Stimulated activated naive CD4-positive, alpha-beta T cell treated with Interleukin-2 at 50 U/mL for 16 hours (primary cell): ENCODE results near the gene PDX1.
"Not testable (repeated sequence)": the region's sequence is repeated elsewhere in the genome, so short reads cannot be mapped to it uniquely, and the experiment has no call there.

Experiments used
- DNase-seq: peaks from one replicate; lab custom pipeline; 2025; lab: John Stamatoyannopoulos, UW

Gene PDX1

GRCh38 chr13:27956576-27957300, 36.9 kb downstream of the PDX1 start:
- no peak for DNase-seq

- DNase-seq = no peak
Measured at GRCh38 chr13:27959976-27960361, 40.2 kb downstream of the PDX1 start.

- DNase-seq = no peak
Measured at GRCh38 chr13:27960362-27961226, 40.8 kb downstream of the PDX1 start.

DNA sequence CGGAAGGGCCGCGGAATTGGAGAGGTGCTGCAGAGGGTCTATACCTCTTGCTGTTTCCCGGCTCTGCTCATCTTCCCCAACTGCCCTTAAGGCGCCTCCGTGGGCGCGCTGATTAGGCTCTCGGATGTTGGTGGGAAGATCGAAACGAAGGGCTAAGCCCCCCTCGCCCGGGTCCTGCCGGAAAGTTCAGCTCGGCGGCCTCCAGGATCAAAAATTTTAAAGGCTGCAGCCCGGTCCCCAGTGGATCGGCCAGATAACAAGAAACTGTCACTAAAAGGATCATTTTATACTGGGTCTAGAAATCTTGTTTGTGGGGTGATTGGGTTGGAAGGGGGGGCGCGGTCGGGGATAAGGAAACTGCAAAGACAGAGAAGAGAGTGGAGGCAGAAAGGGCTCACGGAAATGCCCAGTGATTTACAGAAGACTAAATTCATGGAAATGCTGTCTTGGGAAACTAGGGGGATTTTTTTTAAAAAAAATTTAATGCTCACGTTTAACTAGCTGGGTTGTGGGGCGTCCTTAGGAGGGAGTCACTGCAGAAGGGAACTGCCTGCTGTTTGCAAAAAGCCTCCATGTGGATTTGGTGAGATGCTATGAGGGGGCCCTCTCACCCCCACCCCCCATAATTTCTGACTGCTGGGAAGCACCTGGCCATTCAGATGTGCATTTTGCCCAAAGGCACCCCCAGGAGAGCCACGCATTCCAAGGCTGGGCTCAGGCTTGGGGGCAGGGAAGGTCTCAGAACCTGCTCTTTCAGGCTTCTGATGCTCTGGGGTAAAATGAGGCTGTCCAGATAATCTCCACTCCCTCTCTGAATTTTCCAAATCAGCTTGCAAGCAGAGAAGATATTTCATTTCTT, 41.7 kb downstream of the PDX1 start:
- DNase-seq = no peak

- DNase-seq = no peak
Measured at GRCh38 chr13:27962128-27962841, 42.5 kb downstream of the PDX1 start.

GRCh38 chr13:27962982-27963381, 43.2 kb downstream of the PDX1 start:
- no peak for DNase-seq

- no peak for DNase-seq
Measured at GRCh38 chr13:27963491-27963890, 43.7 kb downstream of the PDX1 start.

DNA sequence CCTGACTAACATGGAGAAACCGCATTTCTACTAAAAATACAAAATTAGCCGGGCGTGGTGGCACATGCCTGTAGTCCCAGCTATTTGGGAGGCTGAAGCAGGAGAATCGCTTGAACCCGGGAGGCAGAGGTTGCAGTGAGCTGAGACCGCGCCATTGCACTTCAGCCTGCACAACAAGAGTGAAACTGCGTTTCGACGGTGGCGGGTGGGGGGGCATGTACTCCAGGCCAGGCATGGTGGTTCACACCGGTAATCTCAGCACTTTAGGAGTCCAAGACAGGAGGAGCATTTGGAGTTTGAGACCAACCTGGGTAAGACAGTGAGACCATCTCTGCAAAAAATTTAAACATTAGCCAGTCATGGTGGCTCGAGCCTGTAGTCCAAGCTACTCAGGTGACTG, 44.4 kb downstream of the PDX1 start:
- DNase-seq = not testable (repeated sequence)

GRCh38 chr13:27964741-27965323, 45.0 kb downstream of the PDX1 start:
- DNase-seq = no peak

DNA sequence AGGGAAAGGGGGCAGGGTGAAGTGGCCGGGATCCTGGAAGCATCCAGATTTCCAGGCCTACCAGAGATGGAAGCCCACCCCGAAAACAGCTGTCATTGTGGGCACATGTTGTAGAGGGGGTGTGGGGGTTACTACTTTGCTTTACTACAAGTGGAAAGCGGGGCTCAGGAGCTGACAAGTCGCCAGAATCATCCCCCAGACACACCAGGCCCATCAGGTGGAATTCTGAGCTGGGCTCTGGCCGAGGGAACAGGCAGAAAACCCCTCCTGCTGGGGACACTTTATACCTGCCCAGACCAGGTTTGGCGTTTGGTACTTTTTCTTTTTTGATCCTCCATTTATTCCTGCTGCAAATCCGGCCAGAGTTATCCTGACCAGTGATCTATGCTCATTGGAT, 45.5 kb downstream of the PDX1 start:
- no peak for DNase-seq

GRCh38 chr13:27965740-27966640, 46.2 kb downstream of the PDX1 start:
- DNase-seq = no peak

DNA sequence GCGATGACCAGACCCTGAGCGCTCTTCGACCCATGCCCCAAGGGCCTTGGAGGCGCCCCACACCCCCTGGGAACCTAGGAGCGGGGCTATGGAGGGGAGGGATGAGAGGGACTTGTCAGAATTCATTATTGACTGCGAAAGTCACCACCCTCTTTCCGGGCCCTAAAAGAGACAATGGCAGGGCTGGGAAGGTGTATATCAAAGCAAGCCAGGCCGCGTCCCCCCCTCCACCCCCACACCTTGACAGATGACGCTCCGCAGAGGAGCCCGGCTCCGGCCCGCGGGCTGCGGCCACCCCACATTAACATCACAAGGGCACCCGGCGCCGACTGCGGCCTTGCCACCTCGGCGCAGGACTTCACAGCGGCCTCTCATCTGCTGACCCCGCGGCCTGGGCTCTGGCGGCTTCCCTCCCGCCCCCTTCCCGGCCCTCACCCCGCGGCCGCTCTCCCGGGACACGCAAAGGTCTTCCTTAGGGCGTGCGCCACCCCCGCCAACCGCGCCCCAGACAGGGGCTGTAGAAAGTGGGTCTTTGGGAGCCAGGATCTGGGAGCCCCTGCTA, 46.9 kb downstream of the PDX1 start:
- DNase-seq = no peak

DNA sequence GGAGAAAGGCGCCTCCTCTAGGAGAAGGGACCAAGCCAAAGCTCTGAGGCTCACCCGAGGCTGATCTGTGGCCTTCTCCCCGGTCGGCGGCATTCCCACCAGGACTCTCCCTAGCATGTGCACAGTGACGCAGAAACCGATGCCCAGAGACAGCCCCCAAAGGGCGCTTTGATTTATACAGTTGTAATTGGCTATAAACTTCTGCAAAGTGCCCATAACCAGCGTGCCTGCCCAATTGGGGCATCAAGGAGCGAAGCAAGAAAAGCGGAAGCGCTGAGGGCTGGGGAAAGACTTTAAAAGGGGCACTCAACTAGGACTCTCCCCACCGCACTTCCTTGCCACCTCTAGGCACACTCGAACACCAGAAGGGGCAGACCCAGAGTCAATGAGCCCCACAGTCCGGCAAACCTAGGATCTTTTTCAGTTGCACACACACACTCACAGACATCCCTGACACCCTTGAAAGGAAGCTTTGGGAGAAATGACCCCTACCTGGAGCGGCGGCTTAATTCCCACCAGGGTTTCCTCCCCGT, 47.5 kb downstream of the PDX1 start:
- DNase-seq = no peak

DNA sequence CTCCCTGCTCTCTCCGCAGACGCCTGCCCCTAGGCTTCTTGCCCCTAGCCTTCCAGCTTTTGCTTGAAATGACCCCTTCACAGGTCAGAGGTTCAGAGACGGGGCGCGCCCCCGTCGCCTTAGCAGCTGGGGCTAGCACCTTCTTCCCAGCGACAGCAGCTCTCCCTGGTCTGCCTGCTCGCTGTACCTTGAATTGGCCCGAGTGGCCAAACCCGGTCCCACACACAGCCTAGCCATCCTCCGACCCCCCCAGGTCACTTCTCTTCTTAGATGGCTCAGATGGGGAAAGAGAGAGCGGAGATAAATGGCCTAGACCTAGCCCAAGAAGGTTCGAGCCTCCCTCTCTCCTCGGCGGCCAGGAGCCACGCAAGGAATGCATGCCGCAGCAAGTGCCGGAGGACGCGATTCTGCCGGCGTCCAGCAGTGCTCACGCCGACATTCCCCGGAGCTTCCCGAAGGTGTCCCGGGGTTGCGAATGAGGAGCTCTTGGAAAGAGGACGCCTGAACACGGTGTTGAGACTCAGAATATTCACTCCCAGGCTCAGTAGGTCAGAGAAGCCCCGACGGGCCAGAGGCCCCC, 48.0 kb downstream of the PDX1 start:
- DNase-seq = no peak

GRCh38 chr13:27968316-27969081, 48.7 kb downstream of the PDX1 start:
- DNase-seq = no peak

DNA sequence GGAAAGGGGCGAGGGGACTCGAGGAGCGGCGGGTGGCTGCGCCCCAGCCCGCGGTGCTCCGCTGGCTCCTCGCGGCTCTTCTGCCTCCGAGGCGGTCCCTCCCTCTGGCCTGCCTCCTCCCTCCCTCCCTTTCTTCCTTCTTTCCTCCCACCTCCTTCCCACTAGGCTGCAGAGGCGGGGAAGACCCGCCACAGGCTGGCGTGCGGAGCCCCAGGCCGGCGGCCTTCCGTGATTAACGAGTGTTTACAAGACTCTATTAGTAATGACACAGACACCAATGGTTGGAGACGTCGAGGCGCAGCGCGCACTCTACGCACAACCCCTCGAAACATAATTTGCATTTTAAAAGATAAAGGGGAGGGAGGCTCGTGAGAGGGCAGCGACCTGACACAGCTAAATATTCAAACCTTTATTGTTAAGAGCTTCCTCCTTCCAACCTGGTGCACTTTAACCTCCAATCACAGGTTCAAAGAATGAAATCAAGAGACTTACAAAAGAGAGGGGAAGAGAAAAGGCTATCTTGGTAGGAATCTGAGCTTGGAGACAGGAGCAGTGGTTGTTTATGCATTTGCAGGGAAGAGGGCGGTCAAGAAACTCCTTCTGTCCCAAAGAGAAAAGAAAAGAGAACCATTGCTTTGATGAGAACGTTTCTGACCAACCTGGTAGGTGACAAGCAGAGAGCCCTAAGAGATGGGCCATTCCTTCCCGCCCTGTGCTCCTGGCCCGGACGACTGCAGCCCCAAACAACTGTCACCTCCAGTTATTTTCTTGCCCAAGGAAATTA, 49.5 kb downstream of the PDX1 start, which contains the start of gene CDX2:
CDX2 (minus strand) TSS at position 234 of the 784 bp plus-strand sequence. CDS start 309 bp downstream, outside the sequence.
- no peak for DNase-seq

DNA sequence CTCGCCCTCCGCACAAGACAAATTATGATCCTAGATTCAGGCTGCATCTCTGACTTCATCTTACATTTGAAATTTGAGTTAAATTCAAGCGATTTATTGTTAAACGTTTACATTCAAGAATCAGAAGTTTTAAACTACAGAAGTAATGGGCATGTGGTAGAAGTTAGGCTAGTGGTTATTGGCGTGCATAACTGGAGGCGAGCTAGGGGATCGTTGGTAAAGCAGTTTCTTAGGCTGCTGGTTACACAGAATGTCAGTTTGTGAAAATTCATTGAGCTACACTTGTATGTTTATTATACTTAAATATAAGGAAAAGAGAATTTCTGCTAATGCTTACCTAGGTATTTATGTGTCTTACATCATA, 50.0 kb downstream of the PDX1 start:
- DNase-seq = no peak
